Activated CD4-positive, alpha-beta T cell treated with anti-CD3 and anti-CD28 coated beads for 1 hour (primary cell): ENCODE data around the gene DOHH.

Source experiments
- DNase-seq: peaks from one replicate; pipeline ENCODE4 v3.0.0-alpha.2; 2020

DOHH gene

DNA sequence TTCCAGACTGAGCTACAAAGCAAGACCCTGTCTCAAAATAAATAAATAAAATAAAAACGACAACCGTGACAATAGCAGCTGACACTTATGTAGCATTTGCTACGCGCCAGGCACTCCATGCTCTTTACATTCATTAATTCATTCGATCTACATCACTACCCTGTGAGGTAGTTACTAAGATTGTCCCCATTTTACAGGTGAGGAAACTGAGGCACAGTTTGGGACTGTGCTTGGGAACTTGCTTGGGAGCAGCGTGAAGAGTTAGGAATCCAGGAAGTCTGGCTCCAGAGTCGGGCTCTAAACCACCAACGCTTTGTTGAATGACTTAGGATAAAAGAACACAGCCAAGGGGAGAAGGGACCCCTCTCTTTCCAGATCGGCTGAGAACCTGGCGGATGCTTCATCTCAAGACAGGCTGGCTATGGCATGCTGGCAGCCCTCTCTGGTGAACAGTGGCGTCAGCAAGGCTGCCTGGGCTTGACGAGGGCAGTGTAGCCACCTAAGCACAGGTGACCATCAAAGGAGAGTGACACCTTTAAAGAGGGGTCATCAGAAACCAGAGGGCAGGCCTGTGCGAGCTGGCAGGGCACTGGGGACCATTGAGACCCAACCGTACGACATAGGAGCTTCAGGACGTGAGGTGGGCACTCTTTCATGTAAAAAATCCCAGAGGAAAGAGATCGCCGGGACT is 591 bp downstream of the DOHH start:
- no peak for DNase-seq

DNA sequence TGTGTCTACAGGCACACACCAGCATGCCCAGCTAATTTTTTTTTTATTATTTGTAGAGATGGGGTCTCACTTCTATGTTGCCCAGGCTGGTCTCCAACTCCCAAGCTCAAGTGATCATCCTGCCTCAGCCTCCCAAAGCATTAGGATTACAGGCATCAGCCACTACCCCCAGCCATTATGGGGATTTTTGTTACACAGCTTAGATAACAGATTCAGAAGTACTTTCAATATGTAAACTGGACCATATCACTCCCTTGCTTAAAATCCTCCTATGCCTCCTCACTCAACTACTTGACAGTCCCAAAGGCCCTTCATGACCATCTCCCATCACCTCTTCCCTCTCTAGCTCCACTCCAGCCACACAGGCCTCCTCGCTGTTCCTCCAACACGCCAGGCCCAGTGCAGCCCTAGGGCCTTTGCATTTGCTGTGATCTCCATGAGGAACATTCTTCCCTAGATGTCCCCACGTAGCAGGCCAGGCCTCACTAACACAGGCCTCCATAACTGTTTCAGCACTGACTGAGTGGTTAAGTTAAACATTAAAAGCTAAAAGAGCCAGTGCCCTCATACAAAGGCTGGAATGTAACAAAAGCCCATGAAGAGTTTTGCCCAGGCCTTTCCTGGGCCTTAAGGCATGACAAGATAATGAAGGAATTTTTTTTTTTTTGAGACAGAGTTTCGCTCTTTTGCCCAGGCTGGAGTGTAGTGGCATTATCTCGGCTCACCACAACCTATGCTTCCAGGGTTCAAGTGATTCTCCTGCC is 2.5 kb downstream of the DOHH start:
- no peak for DNase-seq

- no peak for DNase-seq
Observed at GRCh38 chr19:3496392-3497273, 3.8 kb downstream of the DOHH start.

GRCh38 chr19:3494559-3494958 is 5.9 kb downstream of the DOHH start:
- DNase-seq, result no peak

DNA sequence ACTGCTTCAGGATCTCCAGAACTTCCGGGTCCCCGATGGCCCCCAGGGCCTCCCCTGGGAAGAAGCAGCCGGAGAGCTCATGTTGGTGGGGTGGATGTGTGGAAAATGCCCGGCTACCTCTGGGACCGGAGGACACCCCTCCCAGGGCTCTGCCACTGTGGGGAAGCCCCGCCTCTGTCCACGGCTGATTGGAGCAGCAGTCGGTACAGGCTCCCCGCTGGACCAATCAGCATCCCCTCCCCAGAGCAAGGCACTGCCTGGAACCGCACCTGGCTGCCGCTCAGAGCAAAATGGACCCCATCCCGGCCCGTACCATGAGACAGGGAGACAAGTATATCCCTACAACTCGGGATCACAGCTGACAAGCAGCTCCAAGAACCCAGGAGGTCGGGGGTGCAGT is 6.4 kb downstream of the DOHH start:
- no peak for DNase-seq

DNA sequence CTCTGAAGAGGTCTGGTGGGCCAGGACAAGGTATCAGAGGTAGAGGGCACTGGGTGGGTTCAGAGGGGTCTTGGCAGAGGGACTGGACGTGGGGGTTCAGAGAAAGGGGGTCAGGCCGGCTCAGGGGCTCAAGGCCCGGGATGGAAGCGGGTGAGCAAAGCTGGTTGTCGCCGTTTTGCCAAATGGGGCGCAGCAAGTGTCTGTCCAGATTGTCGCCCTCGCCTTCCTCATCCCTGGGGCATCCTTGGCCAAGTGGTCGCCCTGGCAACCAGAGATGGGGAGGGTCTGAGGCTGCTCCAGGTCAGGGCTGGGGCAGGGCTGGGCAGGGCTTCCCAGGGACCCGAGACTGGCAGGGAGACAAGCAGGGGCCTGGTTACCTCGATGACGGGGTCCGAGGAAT is 6.8 kb downstream of the DOHH start:
- no peak for DNase-seq

DNA sequence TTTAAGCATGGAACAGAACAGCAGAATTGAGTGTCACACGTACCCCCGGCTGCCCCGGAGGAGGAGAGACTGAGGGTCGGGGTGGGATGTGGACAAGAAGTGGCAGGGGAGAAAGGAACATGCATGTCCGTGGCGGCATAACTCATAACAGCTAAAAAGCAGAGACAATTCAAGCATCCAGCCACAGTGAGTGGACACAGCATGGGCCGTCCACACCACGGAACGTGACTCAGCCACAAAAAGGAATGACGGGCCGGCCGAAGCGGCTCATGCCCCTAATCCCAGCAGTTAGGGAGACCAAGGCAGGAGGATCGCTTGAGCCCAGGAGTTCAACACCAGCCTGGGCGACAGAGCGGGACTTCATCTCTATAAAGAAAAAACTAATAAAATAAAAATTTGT is 7.6 kb downstream of the DOHH start:
- no peak for DNase-seq

DNA sequence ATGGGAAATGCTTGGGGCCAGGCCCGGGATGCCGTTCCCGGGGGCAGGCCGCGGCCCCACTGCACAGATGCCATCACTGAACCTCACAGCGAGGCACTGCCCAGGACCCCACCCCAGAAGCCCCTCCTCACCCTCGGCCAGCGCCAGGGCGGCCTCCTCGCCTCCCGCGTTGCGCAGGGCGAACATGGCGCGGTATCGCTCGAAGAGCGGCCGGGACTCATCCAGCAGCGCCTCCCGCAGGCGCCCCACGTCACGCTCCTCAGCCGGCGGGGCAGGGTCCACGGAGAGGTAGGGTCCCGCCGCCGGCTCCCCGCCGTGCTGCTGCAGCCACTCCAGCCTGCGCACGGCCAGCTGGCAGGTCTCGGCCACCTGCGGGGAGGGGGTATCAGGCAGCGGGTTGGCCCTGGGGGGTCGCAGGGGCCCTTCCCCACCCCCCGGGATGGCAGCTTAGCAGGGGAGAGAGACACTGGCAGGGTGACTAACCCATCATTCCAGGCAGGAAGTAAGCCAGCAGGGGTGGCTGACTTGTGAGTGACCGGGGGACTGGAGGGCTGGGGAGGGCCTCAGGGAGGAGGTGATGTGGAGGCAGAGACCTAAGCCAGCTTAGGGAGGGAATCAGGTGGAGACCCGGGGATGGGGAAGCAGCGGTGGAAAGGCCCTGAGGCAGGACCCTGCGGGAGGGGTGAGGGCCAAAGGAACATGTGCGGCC is 8.2 kb downstream of the DOHH start:
- DNase-seq, result no peak

DNA sequence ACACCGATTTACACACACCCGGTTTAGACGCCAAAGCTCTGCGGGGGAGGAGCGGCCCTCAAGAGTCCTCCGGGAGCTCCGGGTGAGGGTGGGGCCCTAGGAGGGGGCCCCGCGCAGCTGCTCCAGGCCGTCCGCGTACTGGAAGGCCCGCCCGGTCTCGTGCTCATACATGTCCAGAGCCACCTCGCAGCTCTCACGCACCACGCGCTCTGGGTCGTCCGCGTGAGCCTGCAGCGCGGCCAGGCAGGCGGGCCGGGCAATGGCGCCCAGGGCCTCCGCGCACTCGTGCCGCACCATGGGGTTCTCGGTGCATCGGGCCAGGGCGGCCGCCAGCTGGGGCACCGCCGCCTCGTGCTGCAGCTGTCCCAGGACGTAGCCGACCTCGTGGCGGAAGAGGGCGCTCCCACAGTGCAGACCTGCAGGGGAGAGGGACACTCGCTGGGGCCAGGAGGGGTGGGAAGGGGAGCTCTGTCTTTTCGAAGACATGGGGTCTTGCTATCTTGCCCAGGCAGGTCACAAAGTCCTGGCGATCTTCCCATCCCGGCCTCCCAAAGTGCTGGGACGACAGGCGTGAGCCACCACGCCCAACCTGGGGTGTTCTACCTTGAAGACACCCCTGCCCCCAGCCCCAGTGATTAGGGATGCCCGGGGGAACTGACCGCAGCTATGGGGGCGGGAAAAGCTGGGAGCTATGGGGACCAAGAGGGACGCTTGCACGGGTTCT is 8.9 kb downstream of the DOHH start:
- DNase-seq, result no peak

- DNase-seq, result no peak
Observed at GRCh38 chr19:3483226-3483628, 17.2 kb downstream of the DOHH start, which contains the start of gene SMIM44. TSS of gene SMIM44 (minus strand) at chr19:3483441. CDS start at chr19:3483403, 38 bp downstream.

GRCh38 chr19:3482507-3483225 is 17.8 kb downstream of the DOHH start:
- DNase-seq, result no peak

DNA sequence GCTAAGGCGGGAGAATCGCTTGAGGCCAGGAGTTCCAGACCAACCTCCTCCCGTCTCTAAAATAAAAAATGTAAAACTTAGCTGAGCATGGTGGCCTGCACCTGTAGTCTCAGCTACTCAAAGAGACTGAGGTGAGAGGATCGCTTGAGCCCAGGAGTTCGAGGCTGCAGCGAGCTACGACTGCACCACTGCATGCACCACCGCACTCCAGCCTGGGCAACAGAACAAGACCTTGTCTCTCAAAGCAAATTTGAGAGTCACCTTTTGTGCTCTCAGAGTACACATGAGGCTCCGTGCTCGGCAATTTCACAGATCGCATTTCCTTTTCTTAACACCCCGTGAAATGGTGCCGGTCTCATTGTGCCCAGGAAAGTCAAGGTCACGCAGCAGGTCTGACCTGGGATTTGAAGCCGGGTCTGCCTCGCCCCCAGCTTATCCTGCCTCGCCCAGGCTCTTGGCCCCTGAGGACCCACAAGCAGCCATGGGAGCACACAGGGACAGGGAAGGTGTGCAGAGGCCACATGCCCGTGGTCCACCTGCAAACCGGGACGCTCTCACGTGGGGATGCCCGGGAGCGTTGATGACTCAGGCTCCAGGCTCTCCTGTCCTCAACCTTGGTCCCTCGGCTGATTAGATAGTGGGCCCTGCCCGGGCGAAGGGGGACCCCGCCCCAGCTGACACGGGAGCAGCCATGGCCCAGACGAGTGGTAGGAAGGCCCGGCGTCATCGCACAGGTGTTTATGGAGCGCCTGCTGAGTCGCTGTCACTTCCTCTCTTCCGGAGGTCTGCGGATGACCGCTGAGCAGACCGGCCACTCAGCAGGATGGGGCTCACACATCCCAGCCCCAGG is 19.0 kb downstream of the DOHH start:
- no peak for DNase-seq

GRCh38 chr19:3480383-3481091 is 19.9 kb downstream of the DOHH start, which contains the start of gene SMIM24:
TSS of gene SMIM24 (minus strand) at chr19:3480525. CDS start at chr19:3480463, 62 bp downstream.
- DNase-seq, result no peak

- DNase-seq, result no peak
Observed at GRCh38 chr19:3479834-3480215, 20.6 kb downstream of the DOHH start.

GRCh38 chr19:3479177-3479833 is 21.2 kb downstream of the DOHH start:
- DNase-seq, result no peak

- no peak for DNase-seq
Observed at GRCh38 chr19:3478409-3479176, 21.9 kb downstream of the DOHH start.

GRCh38 chr19:3477951-3478350 is 22.5 kb downstream of the DOHH start:
- DNase-seq, result no peak

DNA sequence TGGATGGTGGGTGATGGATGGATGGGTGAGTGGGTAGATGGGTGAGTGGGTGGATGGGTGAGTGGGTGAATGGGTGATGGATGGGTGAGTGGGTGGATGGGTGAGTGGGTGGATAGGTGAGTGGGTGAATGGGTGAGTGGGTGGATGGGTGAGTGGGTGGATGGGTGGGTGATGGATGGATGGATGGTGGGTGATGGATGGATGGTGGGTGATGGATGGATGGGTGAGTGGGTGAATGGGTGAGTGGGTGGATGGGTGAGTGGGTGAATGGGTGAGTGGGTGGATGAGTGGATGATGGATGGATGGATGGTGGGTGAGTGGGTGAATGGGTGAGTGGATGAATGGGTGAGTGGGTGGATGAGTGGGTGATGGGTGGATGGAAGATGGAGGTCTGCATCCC is 23.0 kb downstream of the DOHH start:
- DNase-seq, result no peak
